ENCODE results near the gene ENTR1. TPM values are rescaled to one million over a fixed set of nuclear protein-coding genes. Genes with fewer than 3 reads are reported as not detected.
"Not testable (repeated sequence)": the region's sequence is repeated elsewhere in the genome, so short reads cannot be mapped to it uniquely, and the experiment has no call there.

ENTR1 gene
- total RNA-seq, 5 donors from 2014 or later (not counting 1 experiment from before 2014, with no cell fraction given): 57.7 to 103 (median 95.6) TPM

GRCh38 chr9:136412962-136413361 lies 2.5 kb upstream of the ENTR1 start:
- Mint-ChIP-seq H3K36me3 (peaks cover 33% of the 10 kb centered on the region), H3K4me3 (no peak overlapping the region), H3K27me3 (no peaks in the 10 kb centered on the region), H3K27ac (no peak overlapping the region), H3K9me3 (no peaks in the 10 kb centered on the region), H3K4me1 (peaks cover 31 to 36% (median 33%) of the 10 kb centered on the region in 3 donors)
- Histone ChIP-seq H3K27me3 (replicated peaks in 1 of 2; ENCODE audit: control insufficient read depth in 2 of 2, extremely low read depth in 1 of 2, insufficient read depth in 2 of 2, low read length in 1 of 2) (no peaks in the 10 kb centered on the region), H3K4me1 (ENCODE audit: control insufficient read depth in 1 of 2, extremely low read depth in 1 of 2, insufficient read depth in 2 of 2, low read length in 2 of 2) (peaks cover 9 to 31% of the 10 kb centered on the region in 2 experiments), H3K9me3 (no peaks in the 10 kb centered on the region), H3K4me3 (ENCODE audit: control insufficient read depth in 1 of 2, extremely low read depth in 1 of 2, low read length in 1 of 2) (no peak overlapping the region), H3K36me3 (ENCODE audit: control insufficient read depth in 2 of 2, extremely low read depth in 1 of 2, insufficient read depth in 1 of 2, low read length in 1 of 2) (peaks cover 12 to 50% of the 10 kb centered on the region in 2 donors), H3K27ac (ENCODE audit: low read length) (no peak overlapping the region)
- POLR2A ChIA-PET: interaction anchor here in 1 of 2 donors (1.0 kb wide), 1 partner anchor 53 kb away, joined by 3 read pairs; no protein-coding TSS in a partner anchor
- 93% methylated on average over 9 of the region's 9 CpGs for WGBS (ENCODE audit: insufficient coverage)
- no peak for ATAC-seq (replicated peaks in 1 of 4)
- CTCF ChIA-PET: interaction anchor here in 1 of 2 donors (0.6 kb wide), 1 partner anchor 874 kb away, joined by 3 read pairs; no protein-coding TSS in a partner anchor
- no peak for DNase-seq

- Mint-ChIP-seq H3K9me3 (no peaks in the 10 kb centered on the region), H3K27ac (peak overlapping the region; percentile 85 to 87), H3K4me1 (peaks cover 35 to 42% (median 40%) of the 10 kb centered on the region in 3 donors), H3K4me3 (peak overlapping the region; percentile 86 to 89 (median 87)), H3K27me3 (no peaks in the 10 kb centered on the region), H3K36me3 (peaks cover 34% of the 10 kb centered on the region)
- Histone ChIP-seq H3K9me3 (no peaks in the 10 kb centered on the region), H3K27me3 (replicated peaks in 1 of 2; ENCODE audit: control insufficient read depth in 2 of 2, extremely low read depth in 1 of 2, insufficient read depth in 2 of 2, low read length in 1 of 2) (no peaks in the 10 kb centered on the region), H3K4me1 (ENCODE audit: control insufficient read depth in 1 of 2, extremely low read depth in 1 of 2, insufficient read depth in 2 of 2, low read length in 2 of 2) (peaks cover 9 to 39% of the 10 kb centered on the region in 2 experiments), H3K36me3 (ENCODE audit: control insufficient read depth in 2 of 2, extremely low read depth in 1 of 2, insufficient read depth in 1 of 2, low read length in 1 of 2) (peaks cover 9 to 51% of the 10 kb centered on the region in 2 donors), H3K27ac (ENCODE audit: low read length) (no peak overlapping the region), H3K4me3 (ENCODE audit: control insufficient read depth in 1 of 2, extremely low read depth in 1 of 2, low read length in 1 of 2) (peak overlapping the region; percentile 86 to 99)
- CTCF ChIA-PET: no interaction called here
- no peak for ATAC-seq (replicated peaks in 1 of 4)
- WGBS (ENCODE audit: insufficient coverage): 43% methylated on average over 4 of the region's 4 CpGs
- POLR2A ChIA-PET: interaction anchor here in 1 of 2 donors (0.9 kb wide), 1 partner anchor 11 kb away, joined by 3 read pairs; no protein-coding TSS in a partner anchor
- DNase-seq: no peak
Observed at GRCh38 chr9:136411378-136411777, 964 bp upstream of the ENTR1 start.

GRCh38 chr9:136409557-136410455 lies 608 bp downstream of the ENTR1 start:
- Mint-ChIP-seq H3K27me3 (no peaks in the 10 kb centered on the region), H3K4me3 (peak overlapping the region; percentile 87 to 90 (median 89)), H3K9me3 (no peaks in the 10 kb centered on the region), H3K4me1 (peaks cover 41 to 54% (median 52%) of the 10 kb centered on the region in 3 donors), H3K36me3 (peaks cover 27% of the 10 kb centered on the region), H3K27ac (peak overlapping the region; percentile 87 to 89)
- H3K36me3 ChIP-seq (ENCODE audit: control insufficient read depth in 2 of 2, extremely low read depth in 1 of 2, insufficient read depth in 1 of 2, low read length in 1 of 2): peaks cover 11 to 51% of the 10 kb centered on the region in 2 donors
- ATAC-seq (replicated peaks in 1 of 4) (peak; percentile 32 to 54 (median 48)), DNase-seq (peak in 11 of 35 experiments; percentile 16 to 52 (median 26))
- peak overlapping the region; percentile 74 to 83 for H3K4me3 ChIP-seq (ENCODE audit: control insufficient read depth in 1 of 2, extremely low read depth in 1 of 2, low read length in 1 of 2)
- H3K9me3 ChIP-seq: no peaks in the 10 kb centered on the region
- 6% methylated on average over 68 of the region's 71 CpGs for WGBS (ENCODE audit: insufficient coverage)
- ChIA-PET POLR2A (interaction anchor here in 1 of 2 donors (0.6 to 0.7 kb wide), 2 partner anchors 68 to 462 kb away, joined by 3 to 6 read pairs; no protein-coding TSS in a partner anchor), CTCF (interaction anchor here in 1 of 2 donors (1.2 kb wide), 1 partner anchor 9 kb away, joined by 5 read pairs; the partner anchor contains the start of gene SNAPC4)
- peak overlapping the region; percentile 45 for H3K27ac ChIP-seq (ENCODE audit: low read length)
- H3K27me3 ChIP-seq (replicated peaks in 1 of 2; ENCODE audit: control insufficient read depth in 2 of 2, extremely low read depth in 1 of 2, insufficient read depth in 2 of 2, low read length in 1 of 2): no peaks in the 10 kb centered on the region
- peaks cover 11 to 54% of the 10 kb centered on the region in 2 experiments for H3K4me1 ChIP-seq (ENCODE audit: control insufficient read depth in 1 of 2, extremely low read depth in 1 of 2, insufficient read depth in 2 of 2, low read length in 2 of 2)

- Histone ChIP-seq H3K27ac (ENCODE audit: low read length) (no peak overlapping the region), H3K9me3 (no peaks in the 10 kb centered on the region), H3K4me1 (ENCODE audit: control insufficient read depth in 1 of 2, extremely low read depth in 1 of 2, insufficient read depth in 2 of 2, low read length in 2 of 2) (peaks cover 20 to 73% of the 10 kb centered on the region in 2 experiments), H3K27me3 (replicated peaks in 1 of 2; ENCODE audit: control insufficient read depth in 2 of 2, extremely low read depth in 1 of 2, insufficient read depth in 2 of 2, low read length in 1 of 2) (no peaks in the 10 kb centered on the region), H3K4me3 (ENCODE audit: control insufficient read depth in 1 of 2, extremely low read depth in 1 of 2, low read length in 1 of 2) (no peak overlapping the region), H3K36me3 (ENCODE audit: control insufficient read depth in 2 of 2, extremely low read depth in 1 of 2, insufficient read depth in 1 of 2, low read length in 1 of 2) (peaks cover 11 to 35% of the 10 kb centered on the region in 2 donors)
- no peak overlapping the region for H3K27ac Mint-ChIP-seq
- H3K4me3 Mint-ChIP-seq: peak overlapping the region in 2 of 3 donors; percentile 21 to 48
- H3K4me1 Mint-ChIP-seq: peaks cover 58 to 70% (median 63%) of the 10 kb centered on the region in 3 donors
- ChIA-PET CTCF (no interaction called here), POLR2A (interaction anchor here in 1 of 2 donors (0.5 kb wide), 1 partner anchor 145 kb away, joined by 3 read pairs; no protein-coding TSS in a partner anchor)
- H3K36me3 Mint-ChIP-seq: peaks cover 18% of the 10 kb centered on the region
- no peak for ATAC-seq (replicated peaks in 1 of 4)
- DNase-seq: no peak
- no peaks in the 10 kb centered on the region for H3K9me3 Mint-ChIP-seq
- H3K27me3 Mint-ChIP-seq: no peaks in the 10 kb centered on the region
- no CpG with 5 or more reads among the region's 7 CpGs for WGBS (ENCODE audit: insufficient coverage)
Observed at GRCh38 chr9:136407911-136408310, 2.5 kb downstream of the ENTR1 start.

GRCh38 chr9:136407061-136407460 lies 3.4 kb downstream of the ENTR1 start:
- H3K27me3 ChIP-seq (replicated peaks in 1 of 2; ENCODE audit: control insufficient read depth in 2 of 2, extremely low read depth in 1 of 2, insufficient read depth in 2 of 2, low read length in 1 of 2); POLR2A ChIA-PET; H3K9me3 ChIP-seq; H3K9me3 Mint-ChIP-seq; ATAC-seq (replicated peaks in 1 of 4); H3K27me3 Mint-ChIP-seq; H3K27ac ChIP-seq (ENCODE audit: low read length); DNase-seq; CTCF ChIA-PET; H3K4me3 ChIP-seq (ENCODE audit: control insufficient read depth in 1 of 2, extremely low read depth in 1 of 2, low read length in 1 of 2): not testable (repeated sequence)
- Mint-ChIP-seq H3K27ac (peak overlapping the region in 1 of 2 donors; percentile 36), H3K4me3 (peak overlapping the region in 1 of 3 donors; percentile 37), H3K4me1 (peaks cover 58 to 73% (median 62%) of the 10 kb centered on the region in 3 donors), H3K36me3 (peaks cover 16% of the 10 kb centered on the region)
- 97% methylated on average over 19 of the region's 28 CpGs for WGBS (ENCODE audit: insufficient coverage)
- H3K36me3 ChIP-seq (ENCODE audit: control insufficient read depth in 2 of 2, extremely low read depth in 1 of 2, insufficient read depth in 1 of 2, low read length in 1 of 2): peaks cover 11 to 33% of the 10 kb centered on the region in 2 donors
- H3K4me1 ChIP-seq (ENCODE audit: control insufficient read depth in 1 of 2, extremely low read depth in 1 of 2, insufficient read depth in 2 of 2, low read length in 2 of 2): peaks cover 20 to 80% of the 10 kb centered on the region in 2 experiments

- CTCF ChIA-PET: not testable (repeated sequence)
Observed at GRCh38 chr9:136405904-136406303, 4.5 kb downstream of the ENTR1 start.

More at GRCh38 chr9:136405904-136406303, 4.5 kb downstream of the ENTR1 start:
- H3K4me3 ChIP-seq (ENCODE audit: control insufficient read depth in 1 of 2, extremely low read depth in 1 of 2, low read length in 1 of 2); ATAC-seq (replicated peaks in 1 of 4); H3K9me3 Mint-ChIP-seq; H3K27me3 ChIP-seq (replicated peaks in 1 of 2; ENCODE audit: control insufficient read depth in 2 of 2, extremely low read depth in 1 of 2, insufficient read depth in 2 of 2, low read length in 1 of 2); H3K27ac ChIP-seq (ENCODE audit: low read length); H3K9me3 ChIP-seq; H3K27me3 Mint-ChIP-seq; POLR2A ChIA-PET; DNase-seq: not testable (repeated sequence)
- H3K4me1 ChIP-seq (ENCODE audit: control insufficient read depth in 1 of 2, extremely low read depth in 1 of 2, insufficient read depth in 2 of 2, low read length in 2 of 2): peaks cover 12 to 78% of the 10 kb centered on the region in 2 experiments
- H3K36me3 ChIP-seq (ENCODE audit: control insufficient read depth in 2 of 2, extremely low read depth in 1 of 2, insufficient read depth in 1 of 2, low read length in 1 of 2): peaks cover 11 to 31% of the 10 kb centered on the region in 2 donors
- peak overlapping the region in 1 of 3 donors; percentile 77 for H3K4me3 Mint-ChIP-seq
- H3K36me3 Mint-ChIP-seq: peaks cover 16% of the 10 kb centered on the region
- 87% methylated on average over 7 of the region's 10 CpGs for WGBS (ENCODE audit: insufficient coverage)
- H3K27ac Mint-ChIP-seq: peak overlapping the region; percentile 34 to 61
- H3K4me1 Mint-ChIP-seq: peaks cover 50 to 68% (median 50%) of the 10 kb centered on the region in 3 donors
